Calu3 (cell line): ENCODE measurements around the gene SFT2D3. TPM values are rescaled to one million over a fixed set of nuclear protein-coding genes. Genes with fewer than 3 reads are reported as not detected.
A peak's percentile ranks its signal among the peaks of the same experiment; 100 is the strongest.

Source experiments
- BruUV-seq: library from RNA; stranded (reverse); fragments of 400-500 nt; replicated peaks from 2 replicates; lab custom pipeline; 2021; lab: Mats Ljungman, UMichigan
- CTCF ChIA-PET: fragments of 300-600 bp; sonication (Branson Sonifier 250); formaldehyde crosslinking; loops from one replicate; lab custom pipeline; 2022; ENCODE audit warnings: antibody characterized with exemption; lab: Charles Lee
- DNase-seq: peaks from one replicate; pipeline ENCODE4 v3.0.0; 2022
- H3K27ac Mint-ChIP-seq: one replicate; pipeline ENCODE4 v1.8.0; 2022; ENCODE audit warnings: mixed read lengths; ENCODE audit not compliant: unreplicated experiment
- H3K27me3 Mint-ChIP-seq: one replicate; pipeline ENCODE4 v1.8.0; 2022; ENCODE audit warnings: mixed read lengths; ENCODE audit not compliant: unreplicated experiment
- H3K36me3 Mint-ChIP-seq: one replicate; pipeline ENCODE4 v1.8.0; 2022; ENCODE audit warnings: mild to moderate bottlenecking, moderate library complexity, mixed read lengths; ENCODE audit not compliant: insufficient read depth, unreplicated experiment
- H3K4me1 Mint-ChIP-seq: one replicate; pipeline ENCODE4 v1.8.0; 2022; ENCODE audit warnings: mild to moderate bottlenecking, low read depth, mixed read lengths; ENCODE audit not compliant: unreplicated experiment
- H3K4me3 Mint-ChIP-seq: one replicate; pipeline ENCODE4 v1.8.0; 2022; ENCODE audit warnings: mild to moderate bottlenecking, low read depth, moderate library complexity, mixed read lengths; ENCODE audit not compliant: unreplicated experiment
- H3K9me3 Mint-ChIP-seq: one replicate; pipeline ENCODE4 v1.8.0; 2022; ENCODE audit warnings: low read depth, mixed read lengths; ENCODE audit not compliant: unreplicated experiment
- CTCF ChIP-seq: fragments of 200-600 bp; IDR thresholded peaks from one replicate; pipeline ENCODE4 v1.8.0; 2022; ENCODE audit warnings: antibody characterized with exemption; ENCODE audit not compliant: unreplicated experiment
- intact Hi-C: fragments of 100-400 bp; cut with micrococcal nuclease; formaldehyde crosslinking; loops from one replicate; pipeline ENCODE4 v1.10.0; 2022; ENCODE audit not compliant: unreplicated experiment
- total RNA-seq: library from RNA; stranded (reverse); gene quantifications from 2 replicates; pipeline ENCODE4 v1.2.3, GENCODE V29; 2022

Gene SFT2D3
- total RNA-seq, 1 experiment from 2014 or later, result 9.3 TPM

- peaks cover 56% of the 10 kb centered on the region for H3K36me3 Mint-ChIP-seq
- H3K27ac Mint-ChIP-seq, result peak overlapping the region; percentile 73
- H3K9me3 Mint-ChIP-seq, result no peaks in the 10 kb centered on the region
- DNase-seq, result no peak
- TF ChIP-seq CTCF, result no peak
- TSS peak; percentile 76 for BruUV-seq
- H3K27me3 Mint-ChIP-seq, result no peaks in the 10 kb centered on the region
- H3K4me3 Mint-ChIP-seq, result peak overlapping the region; percentile 73
- H3K4me1 Mint-ChIP-seq, result peaks cover 13% of the 10 kb centered on the region
- CTCF ChIA-PET, result interaction anchor here (0.5 to 0.6 kb wide), 2 partner anchors 81 to 111 kb away, joined by 3 read pairs; no protein-coding TSS in a partner anchor
- intact Hi-C loops, result no loop called here
These were observed 1.2 kb downstream of the SFT2D3 start for GRCh38 chr2:127702395-127703009.

GRCh38 chr2:127703282-127703681, 2.0 kb downstream of the SFT2D3 start:
- Mint-ChIP-seq H3K4me1 (peaks cover 13% of the 10 kb centered on the region), H3K27ac (no peak overlapping the region), H3K36me3 (peaks cover 64% of the 10 kb centered on the region), H3K27me3 (no peaks in the 10 kb centered on the region), H3K9me3 (no peaks in the 10 kb centered on the region), H3K4me3 (no peak overlapping the region)
- BruUV-seq, result no TSS peak
- TF ChIP-seq CTCF, result no peak
- intact Hi-C loops, result no loop called here
- CTCF ChIA-PET, result no interaction called here
- DNase-seq, result no peak

GRCh38 chr2:127704641-127705390, 3.5 kb downstream of the SFT2D3 start:
- Mint-ChIP-seq H3K36me3 (peaks cover 72% of the 10 kb centered on the region), H3K27me3 (no peaks in the 10 kb centered on the region), H3K9me3 (no peaks in the 10 kb centered on the region), H3K27ac (no peak overlapping the region), H3K4me1 (peaks cover 12% of the 10 kb centered on the region), H3K4me3 (no peak overlapping the region)
- CTCF ChIA-PET, result no interaction called here
- no peak for DNase-seq
- intact Hi-C loops, result no loop called here
- TF ChIP-seq CTCF, result no peak
- no TSS peak for BruUV-seq

- BruUV-seq, result no TSS peak
- Mint-ChIP-seq H3K4me1 (peaks cover 5% of the 10 kb centered on the region), H3K27me3 (no peaks in the 10 kb centered on the region), H3K9me3 (no peaks in the 10 kb centered on the region), H3K4me3 (no peak overlapping the region), H3K36me3 (peaks cover 67% of the 10 kb centered on the region), H3K27ac (no peak overlapping the region)
- CTCF ChIA-PET, result no interaction called here
- DNase-seq, result no peak
- intact Hi-C loops, result no loop called here
- TF ChIP-seq CTCF, result no peak
These were observed 4.2 kb downstream of the SFT2D3 start for GRCh38 chr2:127705391-127706065.
